Esophagus muscularis mucosa (tissue), 3 donors: ENCODE results near the gene DMRT1.

Experiments used
- CTCF ChIP-seq, 3 experiments: fragments of 200-600 bp in 2 of 3; fragments of 450-650 bp in 1 of 3; sonication (generic) in 2 of 3; IDR thresholded peaks; one replicate each; pipeline ENCODE4 v1.5.1; 2017 to 2019; ENCODE audit warnings: antibody characterized with exemption in 3 of 3, mild to moderate bottlenecking in 2 of 3, moderate library complexity in 1 of 3
- POLR2AphosphoS5 ChIP-seq, 2 donors: sonication (generic); formaldehyde crosslinking; IDR thresholded peaks; one replicate each; pipeline ENCODE4 v1.6.1; 2017; ENCODE audit warnings: antibody characterized with exemption in 2 of 2

GRCh38 chr9:792331-793260 is 48.9 kb upstream of the DMRT1 start:
- TF ChIP-seq CTCF (IDR thresholded peaks at IDR 0.05) (no peak), POLR2AphosphoS5 (IDR thresholded peaks at IDR 0.05) (no peak)
